SH-SY5Y (cell line): Measurements from ENCODE around the gene SNTB2.
A peak's percentile ranks its signal among the peaks of the same experiment; 100 is the strongest.

Source experiments
- GATA2 ChIP-seq: IDR thresholded peaks from 2 replicates; pipeline ENCODE4 v1.6.1; 2011; ENCODE audit warnings: mild to moderate bottlenecking, low read depth, low read length
- GATA3 ChIP-seq: IDR thresholded peaks from 2 replicates; pipeline ENCODE4 v1.6.1; 2011; ENCODE audit warnings: low read depth, mild to moderate bottlenecking, low read length, moderate library complexity

Gene SNTB2

DNA sequence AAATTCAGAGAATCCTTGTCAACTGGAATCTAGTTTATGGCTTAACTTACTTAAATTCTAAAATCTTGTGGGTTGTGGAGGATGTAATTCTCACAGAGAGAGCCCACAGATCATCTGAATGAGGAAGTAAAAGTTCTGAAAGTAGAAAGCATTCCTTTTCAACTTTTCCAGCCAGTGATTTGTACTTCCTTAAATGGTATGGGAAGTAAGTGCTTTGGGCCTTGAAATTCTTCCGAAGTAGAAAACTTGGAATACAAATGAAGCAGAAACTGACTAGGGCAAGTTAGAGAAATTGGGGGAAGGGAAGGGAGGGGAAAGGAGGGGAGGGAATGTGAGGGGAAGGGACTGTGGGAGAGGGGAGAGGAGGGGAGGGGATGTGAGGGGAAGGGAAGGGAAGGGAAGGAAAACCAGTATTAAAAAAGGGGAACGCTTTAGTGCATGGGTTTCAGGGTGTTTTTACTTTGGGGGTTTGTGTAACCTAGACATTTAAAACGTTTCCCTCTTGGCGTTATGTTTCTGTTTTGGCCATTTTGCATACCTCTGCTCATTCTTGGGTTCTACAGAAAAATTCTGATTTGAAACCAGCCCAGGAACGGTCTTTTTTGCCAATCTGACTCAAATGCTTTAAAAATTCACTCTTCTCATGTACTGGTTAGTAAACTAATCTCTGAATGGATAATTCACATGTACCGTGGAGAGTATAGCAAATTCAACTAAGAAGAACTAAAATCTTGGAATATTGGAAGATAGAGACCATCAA is 15.5 kb upstream of the SNTB2 start:
- TF ChIP-seq GATA2: no peak
- TF ChIP-seq GATA3: no peak

DNA sequence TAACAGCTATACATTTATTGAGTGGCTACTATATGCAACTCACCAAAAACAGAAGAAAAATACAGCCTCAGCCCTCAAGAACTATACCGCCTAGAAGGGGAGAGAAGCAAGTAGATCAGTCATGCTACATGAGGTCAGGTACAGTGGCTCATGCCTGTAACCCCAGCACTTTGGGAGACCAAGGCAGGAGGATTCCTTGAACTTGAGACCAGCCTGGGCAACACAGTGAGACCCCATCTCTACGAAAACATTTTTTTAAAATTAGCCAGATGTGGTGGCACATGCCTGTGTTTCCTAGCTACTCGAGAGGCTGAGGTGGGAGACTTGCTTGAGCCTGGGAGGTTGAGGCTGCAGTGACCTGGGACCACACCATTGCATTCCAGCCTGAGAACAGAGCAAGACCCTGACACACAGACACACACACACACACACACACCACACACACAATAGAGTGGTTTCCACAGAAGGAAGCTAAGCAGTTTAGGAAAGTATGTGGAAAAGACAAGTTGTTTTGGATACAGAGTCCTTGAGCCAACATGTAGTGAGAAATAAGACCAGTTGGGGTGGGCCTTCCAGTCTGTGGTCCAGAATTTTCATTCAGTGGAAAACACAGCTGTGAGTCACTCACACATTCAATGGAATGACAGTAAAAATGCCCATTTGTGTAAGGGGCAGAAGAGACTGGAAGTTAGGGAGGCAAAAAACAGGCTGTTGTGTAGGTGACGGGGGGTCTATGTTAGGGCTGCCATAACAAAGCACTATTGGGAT is 10.7 kb upstream of the SNTB2 start:
- TF ChIP-seq GATA3 (no peak), GATA2 (no peak)

DNA sequence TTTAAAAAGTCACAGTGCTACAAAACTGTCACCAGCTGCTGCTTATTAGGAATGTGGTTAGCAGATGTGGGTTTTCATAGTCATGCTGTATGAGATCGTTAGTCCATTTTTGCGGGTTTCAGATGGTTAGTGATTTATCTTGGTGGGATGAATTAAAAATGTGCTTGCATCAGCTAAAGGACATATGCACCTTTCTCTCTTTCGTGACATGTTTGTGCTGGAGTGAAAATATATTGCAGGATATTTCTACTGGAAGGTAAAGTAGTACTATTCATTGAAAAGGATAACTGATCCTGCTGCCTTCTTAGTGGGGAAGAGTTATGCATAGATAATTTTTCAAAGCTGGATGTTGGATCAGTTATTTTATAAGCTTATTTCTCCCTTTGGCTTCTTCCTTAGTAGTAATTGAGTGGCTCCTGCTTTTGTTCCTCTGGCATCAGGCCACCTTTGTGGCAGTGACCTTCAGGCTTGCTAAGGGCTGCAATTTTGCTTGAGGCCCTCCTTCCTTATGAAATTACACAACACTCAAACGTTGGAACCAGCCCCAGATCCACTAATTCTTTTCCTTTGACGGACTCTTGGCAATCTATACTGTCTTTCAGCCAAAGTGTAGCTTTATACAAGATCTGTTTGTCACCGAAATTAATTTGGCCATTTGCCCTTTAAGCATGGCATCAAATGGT is 7.5 kb upstream of the SNTB2 start:
- TF ChIP-seq GATA2 (no peak), GATA3 (no peak)

DNA sequence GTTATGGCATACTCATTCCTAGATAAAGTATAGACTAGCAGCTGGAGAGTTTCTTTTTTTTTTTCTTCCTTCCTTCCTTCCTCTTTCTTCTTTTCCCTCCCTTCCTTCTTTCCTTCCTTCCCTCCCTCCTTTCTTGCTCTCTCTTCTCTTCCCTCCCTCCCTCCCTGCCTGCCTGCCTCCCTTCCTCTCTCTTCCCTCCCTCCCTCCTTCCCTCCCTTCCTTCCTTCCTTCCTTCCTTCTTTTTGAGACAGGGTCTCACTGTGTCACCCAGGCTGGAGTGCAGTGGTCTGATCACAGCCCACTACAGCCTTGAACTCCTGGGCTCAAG is 7.0 kb upstream of the SNTB2 start:
- TF ChIP-seq GATA3 (no peak), GATA2 (no peak)

DNA sequence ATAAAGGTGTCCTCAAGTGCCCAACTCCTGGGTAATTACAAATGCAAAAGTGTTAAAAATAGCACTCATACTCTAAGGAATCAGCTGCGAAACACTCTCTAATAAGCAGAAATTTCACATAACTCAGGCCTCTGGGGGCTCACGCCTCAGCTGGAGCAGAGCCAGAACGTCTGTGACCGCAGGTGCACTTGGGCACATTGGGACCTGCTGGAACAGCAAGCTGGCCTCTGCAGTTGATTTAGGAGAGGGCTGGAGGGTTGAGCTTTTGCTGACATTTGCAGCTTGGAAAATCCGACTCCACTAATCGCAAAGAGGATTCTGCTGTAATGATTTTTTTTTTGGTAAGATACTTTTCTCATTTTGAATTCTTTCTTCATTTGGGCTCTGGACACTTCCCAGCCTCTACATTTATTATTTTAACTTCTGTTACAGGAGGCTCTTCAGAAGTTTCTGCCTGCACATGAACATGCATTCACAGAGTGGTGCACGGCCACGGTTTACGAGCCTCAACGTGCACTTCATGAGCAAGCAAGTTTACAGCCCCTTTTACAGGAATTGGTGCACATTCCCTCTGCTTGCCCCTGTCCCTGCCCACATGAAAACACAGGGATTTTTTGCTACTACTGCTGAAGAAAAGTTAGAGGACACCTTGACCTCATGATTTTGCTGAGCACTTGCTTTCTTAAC is 4.1 kb upstream of the SNTB2 start:
- TF ChIP-seq GATA2 (no peak), GATA3 (no peak)

DNA sequence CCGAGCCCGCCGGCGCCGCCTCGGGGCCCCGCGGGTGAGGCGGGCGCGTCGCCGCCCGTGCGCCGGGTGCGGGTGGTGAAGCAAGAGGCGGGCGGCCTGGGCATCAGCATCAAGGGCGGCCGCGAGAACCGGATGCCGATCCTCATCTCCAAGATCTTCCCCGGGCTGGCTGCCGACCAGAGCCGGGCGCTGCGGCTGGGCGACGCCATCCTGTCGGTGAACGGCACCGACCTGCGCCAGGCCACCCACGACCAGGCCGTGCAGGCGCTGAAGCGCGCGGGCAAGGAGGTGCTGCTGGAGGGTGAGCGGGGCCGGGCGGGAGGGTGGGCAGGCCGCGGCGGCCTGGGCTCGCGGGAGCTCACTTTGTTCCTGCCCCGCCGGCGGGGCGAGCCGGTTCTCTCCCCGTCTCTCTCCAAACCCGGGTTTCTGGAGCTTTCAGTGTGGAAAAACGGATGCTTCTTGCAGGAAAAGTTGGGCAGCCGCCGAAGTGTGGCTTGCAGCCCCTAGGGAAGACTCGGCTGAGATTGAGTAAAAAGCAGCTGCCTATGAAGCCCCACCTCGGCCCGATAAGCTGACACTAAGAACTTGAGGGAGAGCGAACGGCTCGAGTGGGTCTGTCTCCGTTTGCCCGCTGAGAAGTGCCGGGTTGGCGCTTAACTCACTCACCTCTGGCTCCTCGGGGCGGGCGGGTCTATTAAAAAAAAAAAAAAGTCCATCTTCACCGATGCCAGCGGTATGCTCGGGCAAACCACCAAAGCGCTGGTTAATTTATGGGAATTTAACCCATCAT is 677 bp downstream of the SNTB2 start:
- peak; percentile 64 for TF ChIP-seq GATA2
- TF ChIP-seq GATA3: no peak

DNA sequence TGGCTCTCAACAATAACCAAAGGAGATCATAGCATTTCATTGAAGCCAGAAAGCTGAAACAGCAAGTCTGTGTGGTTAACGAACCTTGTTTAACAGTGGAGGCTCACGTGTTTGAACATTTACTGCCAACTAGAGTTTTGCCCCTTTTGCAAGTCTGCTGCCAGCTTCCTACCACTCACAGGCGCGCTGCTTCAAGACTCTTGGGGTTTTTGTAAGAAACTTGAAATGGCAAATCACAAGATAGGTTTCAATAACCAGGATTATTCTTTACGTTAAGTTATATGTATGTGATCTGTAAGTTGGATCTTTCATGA is 1.2 kb downstream of the SNTB2 start:
- TF ChIP-seq GATA2 (no peak), GATA3 (no peak)

DNA sequence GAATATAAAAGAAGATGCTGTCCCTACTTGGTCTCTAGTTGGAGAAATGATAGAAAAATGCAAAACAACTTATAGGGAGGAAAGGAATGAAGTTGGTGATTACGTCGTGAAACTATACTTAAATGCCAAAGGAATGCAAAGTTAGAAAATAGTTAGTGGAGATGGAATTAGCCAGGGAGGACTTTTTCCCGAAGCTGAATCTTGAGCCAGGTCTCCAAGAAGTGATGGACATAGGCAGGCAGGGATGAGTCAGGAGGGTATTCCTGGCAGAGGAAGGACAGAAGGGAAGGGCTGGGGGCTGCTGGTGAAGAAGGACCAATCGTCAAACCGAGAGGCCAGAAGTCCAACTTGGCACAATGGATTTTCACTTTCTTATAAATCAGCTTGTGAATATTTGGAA is 1.8 kb downstream of the SNTB2 start:
- TF ChIP-seq GATA2: no peak
- no peak for TF ChIP-seq GATA3

- no peak for TF ChIP-seq GATA3
- TF ChIP-seq GATA2: no peak
Measured at GRCh38 chr16:69190046-69190588, 3.2 kb downstream of the SNTB2 start.

- no peak for TF ChIP-seq GATA3
- no peak for TF ChIP-seq GATA2
Measured at GRCh38 chr16:69190598-69190997, 3.6 kb downstream of the SNTB2 start.

DNA sequence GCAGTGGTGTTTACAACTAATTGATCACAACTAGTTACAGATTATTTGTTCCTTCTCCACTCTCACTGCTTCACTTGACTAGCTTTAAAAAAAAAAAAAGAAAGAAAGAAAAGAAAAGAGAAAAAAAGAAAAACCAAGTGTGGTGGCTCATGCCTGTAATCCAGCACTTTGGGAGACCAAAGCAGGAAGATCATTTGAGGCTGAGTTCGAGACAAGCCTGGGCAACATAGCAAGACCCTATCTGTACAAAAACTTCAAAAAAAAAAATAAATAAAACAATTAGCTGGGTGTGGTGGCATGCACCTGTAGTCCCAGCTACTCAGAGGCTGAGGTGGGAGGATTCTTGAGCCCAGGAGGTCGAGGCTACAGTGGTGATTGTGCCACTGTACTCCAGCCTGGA is 4.2 kb downstream of the SNTB2 start:
- TF ChIP-seq GATA2 (no peak), GATA3 (no peak)

DNA sequence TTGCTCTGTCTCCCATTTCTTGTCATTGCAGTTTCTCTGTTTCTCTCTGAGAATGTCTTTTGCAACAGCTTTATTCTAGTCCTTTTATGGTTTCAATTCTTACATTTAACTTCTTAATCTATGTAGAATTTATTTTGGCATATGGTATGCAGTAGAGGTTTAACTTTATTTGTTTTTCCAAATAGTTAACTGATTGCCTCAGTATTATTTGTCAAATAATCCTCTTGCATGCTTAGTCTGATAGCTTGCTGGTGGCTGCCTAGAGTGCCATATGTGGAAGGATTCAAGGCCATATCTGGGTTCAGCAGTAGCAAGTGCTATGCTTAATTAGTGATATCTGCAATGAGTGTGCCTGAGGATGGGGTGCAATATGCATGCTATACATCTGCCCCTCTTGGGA is 6.9 kb downstream of the SNTB2 start:
- TF ChIP-seq GATA3: no peak

GRCh38 chr16:69194488-69194887 is 7.5 kb downstream of the SNTB2 start:
- no peak for TF ChIP-seq GATA3
- no peak for TF ChIP-seq GATA2
